PC-9 (cell line): ENCODE measurements around the gene DDIT4L. TPM values are rescaled to one million over a fixed set of nuclear protein-coding genes. Genes with fewer than 3 reads are reported as not detected.

Source experiments
- BruUV-seq: library from RNA; stranded (reverse); fragments of 400-500 nt; replicated peaks from 2 replicates; lab custom pipeline; 2021; lab: Mats Ljungman, UMichigan
- CTCF ChIA-PET: fragments of 300-600 bp; sonication (Branson Sonifier 250); formaldehyde crosslinking; loops from one replicate; lab custom pipeline; 2022; ENCODE audit warnings: antibody characterized with exemption; lab: Charles Lee
- POLR2A ChIA-PET: fragments of 300-600 bp; sonication (Branson Sonifier 250); formaldehyde crosslinking; loops from one replicate; lab custom pipeline; 2022; ENCODE audit warnings: antibody characterized with exemption; ENCODE audit not compliant: unreplicated experiment; lab: Charles Lee
- DNase-seq, 2 experiments: peaks; one replicate each; pipeline versions ENCODE4 v3.0.0 to v3.0.0-alpha.2; 2015 to 2022; ENCODE audit warnings: mixed read lengths in 1 of 2
- H2AFZ ChIP-seq: fragments of 200-600 bp; sonication (generic); 2 replicates; pipeline ENCODE4 v1.8.1; 2017; ENCODE audit warnings: antibody characterized with exemption
- H3F3A ChIP-seq: fragments of 200-600 bp; sonication (generic); 2 replicates; pipeline ENCODE4 v1.8.1; 2017; ENCODE audit warnings: antibody characterized with exemption, mild to moderate bottlenecking, low read depth; ENCODE audit not compliant: insufficient read depth
- H3K27ac ChIP-seq: fragments of 200-600 bp; sonication (generic); 2 replicates; pipeline ENCODE4 v1.6.1; 2016; ENCODE audit warnings: mixed run types
- H3K27me3 ChIP-seq: fragments of 200-600 bp; sonication (generic); 2 replicates; pipeline ENCODE4 v1.6.1; 2016; ENCODE audit warnings: low read depth, mixed run types; ENCODE audit not compliant: insufficient read depth
- H3K36me3 ChIP-seq: fragments of 200-600 bp; sonication (generic); 2 replicates; pipeline ENCODE4 v1.6.1; 2016; ENCODE audit warnings: low read depth, mixed run types
- H3K4me1 ChIP-seq: fragments of 200-600 bp; sonication (generic); replicated peaks from 2 replicates; pipeline ENCODE4 v1.6.1; 2016; ENCODE audit warnings: mixed run types; ENCODE audit not compliant: insufficient read depth
- H3K4me2 ChIP-seq: fragments of 200-600 bp; sonication (generic); 2 replicates; pipeline ENCODE4 v1.6.1; 2017; ENCODE audit warnings: mixed run types
- H3K4me3 ChIP-seq: fragments of 200-600 bp; sonication (generic); 2 replicates; pipeline ENCODE4 v1.6.1; 2016; ENCODE audit warnings: mixed run types
- H3K79me2 ChIP-seq: fragments of 200-600 bp; sonication (generic); 2 replicates; pipeline ENCODE4 v1.6.1; 2017; ENCODE audit warnings: low read depth, mixed run types
- H3K9me2 ChIP-seq: fragments of 200-600 bp; sonication (generic); 2 replicates; pipeline ENCODE4 v1.8.1; 2017; ENCODE audit warnings: mild to moderate bottlenecking; ENCODE audit not compliant: insufficient read depth
- H3K9me3 ChIP-seq: fragments of 200-600 bp; sonication (generic); 2 replicates; pipeline ENCODE4 v1.8.1; 2016; ENCODE audit warnings: low read depth; ENCODE audit not compliant: insufficient read depth
- H4K20me1 ChIP-seq: fragments of 200-600 bp; sonication (generic); 2 replicates; pipeline ENCODE4 v1.8.1; 2017; ENCODE audit not compliant: insufficient read depth
- EZH2 ChIP-seq: fragments of 200-600 bp; sonication (generic); IDR thresholded peaks from 2 replicates; pipeline ENCODE4 v1.8.0; 2017; ENCODE audit warnings: antibody characterized with exemption, low read depth
- intact Hi-C: fragments of 100-400 bp; cut with micrococcal nuclease; formaldehyde crosslinking; loops from one replicate; pipeline ENCODE4 v1.10.0; 2022; ENCODE audit not compliant: unreplicated experiment
- total RNA-seq: library from RNA; stranded (reverse); gene quantifications from 2 replicates; pipeline ENCODE4 v1.2.3, GENCODE V29; 2021
- TF ChIP-seq, protein P1 (sequence below): fragments of 200-600 bp; sonication (generic); conservative IDR thresholded peaks from 2 replicates; pipeline ENCODE4 v1.6.1; 2017; ENCODE audit warnings: mixed run types, antibody characterized with exemption, mild to moderate bottlenecking, moderate library complexity

Gene DDIT4L
- total RNA-seq, 1 experiment from 2014 or later, result 1.0 TPM

DNA sequence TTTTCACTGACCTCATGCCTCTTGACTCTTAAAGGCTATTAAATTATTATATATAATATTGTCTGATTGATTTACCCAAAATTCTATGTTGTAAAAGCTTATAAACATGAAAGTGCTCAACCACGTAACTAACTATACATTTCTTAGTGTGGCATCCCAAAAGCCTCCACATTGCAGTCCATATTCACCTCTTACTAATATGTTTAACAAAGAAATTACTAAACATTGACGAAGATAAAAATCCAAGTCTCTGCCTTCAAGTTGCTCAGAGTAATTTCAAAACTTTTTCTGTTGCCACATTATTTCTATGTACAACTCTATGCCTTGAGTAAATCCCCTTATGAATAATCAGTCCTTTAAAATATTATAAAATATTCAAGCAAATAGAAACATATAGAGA lies 14.4 kb downstream of the DDIT4L start:
- Histone ChIP-seq H3F3A (peaks cover 4% of the 10 kb centered on the region; the same call in 1 of the 2 replicates), H2AFZ (no peak overlapping the region), H3K9me3 (no peaks in the 10 kb centered on the region), H3K79me2 (no peaks in the 10 kb centered on the region), H3K4me2 (no peak overlapping the region), H3K4me1 (no peaks in the 10 kb centered on the region), H3K27ac (no peak overlapping the region), H4K20me1 (no peaks in the 10 kb centered on the region), H3K4me3 (no peak overlapping the region), H3K27me3 (no peaks in the 10 kb centered on the region), H3K9me2 (no peaks in the 10 kb centered on the region), H3K36me3 (no peaks in the 10 kb centered on the region)
- ChIA-PET POLR2A (no interaction called here), CTCF (no interaction called here)
- intact Hi-C loops, result no loop called here
- DNase-seq, result no peak
- TF ChIP-seq EZH2, result no peak
- TF ChIP-seq, protein P1, sequence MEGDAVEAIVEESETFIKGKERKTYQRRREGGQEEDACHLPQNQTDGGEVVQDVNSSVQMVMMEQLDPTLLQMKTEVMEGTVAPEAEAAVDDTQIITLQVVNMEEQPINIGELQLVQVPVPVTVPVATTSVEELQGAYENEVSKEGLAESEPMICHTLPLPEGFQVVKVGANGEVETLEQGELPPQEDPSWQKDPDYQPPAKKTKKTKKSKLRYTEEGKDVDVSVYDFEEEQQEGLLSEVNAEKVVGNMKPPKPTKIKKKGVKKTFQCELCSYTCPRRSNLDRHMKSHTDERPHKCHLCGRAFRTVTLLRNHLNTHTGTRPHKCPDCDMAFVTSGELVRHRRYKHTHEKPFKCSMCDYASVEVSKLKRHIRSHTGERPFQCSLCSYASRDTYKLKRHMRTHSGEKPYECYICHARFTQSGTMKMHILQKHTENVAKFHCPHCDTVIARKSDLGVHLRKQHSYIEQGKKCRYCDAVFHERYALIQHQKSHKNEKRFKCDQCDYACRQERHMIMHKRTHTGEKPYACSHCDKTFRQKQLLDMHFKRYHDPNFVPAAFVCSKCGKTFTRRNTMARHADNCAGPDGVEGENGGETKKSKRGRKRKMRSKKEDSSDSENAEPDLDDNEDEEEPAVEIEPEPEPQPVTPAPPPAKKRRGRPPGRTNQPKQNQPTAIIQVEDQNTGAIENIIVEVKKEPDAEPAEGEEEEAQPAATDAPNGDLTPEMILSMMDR, result no peak
- no TSS peak for BruUV-seq

DNA sequence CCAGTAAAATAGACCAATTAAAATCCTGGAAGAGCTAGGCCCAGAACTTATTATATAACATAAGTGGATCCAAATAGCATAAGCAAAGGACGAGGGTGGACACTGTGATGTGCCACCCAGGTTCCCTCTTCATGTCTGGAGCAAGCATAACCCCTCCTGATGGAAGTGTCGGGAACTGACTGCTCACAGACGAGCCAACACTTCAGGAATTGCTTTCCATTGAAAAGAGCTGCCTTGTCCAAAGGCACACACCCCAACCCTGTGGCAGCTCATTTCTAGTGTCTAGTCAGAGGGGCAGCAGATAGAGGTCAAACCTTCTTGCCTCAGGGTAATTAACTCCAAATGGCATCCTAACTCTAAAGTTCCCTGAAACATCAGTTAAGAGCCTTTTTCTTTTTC lies 15.3 kb downstream of the DDIT4L start:
- POLR2A ChIA-PET, result no interaction called here
- Histone ChIP-seq H3K9me3 (no peaks in the 10 kb centered on the region), H3K4me2 (no peak overlapping the region), H3K79me2 (no peaks in the 10 kb centered on the region), H3K4me1 (no peaks in the 10 kb centered on the region), H3K27me3 (no peaks in the 10 kb centered on the region), H3K27ac (no peak overlapping the region), H4K20me1 (no peaks in the 10 kb centered on the region), H3K36me3 (no peaks in the 10 kb centered on the region), H3K4me3 (no peak overlapping the region), H3K9me2 (no peaks in the 10 kb centered on the region), H2AFZ (no peak overlapping the region), H3F3A (peaks cover 4% of the 10 kb centered on the region; the same call in 1 of the 2 replicates)
- CTCF ChIA-PET, result interaction anchor here (0.7 kb wide), 1 partner anchor 14 kb away, joined by 5 read pairs; no protein-coding TSS in a partner anchor
- intact Hi-C loops, result no loop called here
- no peak for DNase-seq
- no TSS peak for BruUV-seq
- TF ChIP-seq EZH2, result no peak
- TF ChIP-seq, protein P1, result no peak

DNA sequence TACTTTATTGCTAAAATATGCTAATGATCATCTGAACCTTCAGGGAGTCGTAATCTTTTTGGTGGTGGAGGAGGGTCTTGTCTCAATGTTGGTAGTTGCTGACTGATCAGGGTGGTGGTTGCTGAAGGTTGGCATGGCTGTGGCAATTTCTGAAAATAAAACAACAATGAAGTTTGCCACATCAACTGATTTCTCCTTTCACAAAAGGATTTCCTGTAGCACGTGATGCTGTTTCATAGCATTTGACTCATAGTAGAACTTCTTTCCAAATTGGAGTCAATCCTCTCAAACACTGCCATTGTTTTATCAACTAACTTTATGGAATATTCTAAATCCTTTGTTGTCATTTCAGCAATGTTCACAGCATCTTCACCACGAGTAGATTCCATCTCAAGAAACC lies 19.3 kb downstream of the DDIT4L start:
- no peak overlapping the region for H3K4me3 ChIP-seq
- H3K36me3 ChIP-seq, result no peaks in the 10 kb centered on the region
- H3K9me2 ChIP-seq, result no peaks in the 10 kb centered on the region
- H2AFZ ChIP-seq, result no peak overlapping the region
- no peaks in the 10 kb centered on the region for H3K9me3 ChIP-seq
- H3F3A ChIP-seq, result no peaks in the 10 kb centered on the region
- CTCF ChIA-PET, result no interaction called here
- H3K27me3 ChIP-seq, result no peaks in the 10 kb centered on the region
- H3K4me1 ChIP-seq, result no peaks in the 10 kb centered on the region
- H4K20me1 ChIP-seq, result no peaks in the 10 kb centered on the region
- no peaks in the 10 kb centered on the region for H3K79me2 ChIP-seq
- POLR2A ChIA-PET, result no interaction called here
- DNase-seq, result no peak
- TF ChIP-seq, protein P1, result no peak
- TF ChIP-seq EZH2, result no peak
- intact Hi-C loops, result no loop called here
- BruUV-seq, result no TSS peak
- no peak overlapping the region for H3K27ac ChIP-seq
- H3K4me2 ChIP-seq, result no peak overlapping the region
